Esophagus muscularis mucosa (tissue), 3 donors: ENCODE data around the gene MYH7B.

Source experiments
- CTCF ChIP-seq, 3 experiments: fragments of 200-600 bp in 2 of 3; fragments of 450-650 bp in 1 of 3; sonication (generic) in 2 of 3; IDR thresholded peaks; one replicate each; pipeline ENCODE4 v1.5.1; 2017 to 2019; ENCODE audit warnings: antibody characterized with exemption in 3 of 3, mild to moderate bottlenecking in 2 of 3, moderate library complexity in 1 of 3
- POLR2A ChIP-seq: fragments of 450-650 bp; IDR thresholded peaks from one replicate; pipeline ENCODE4 v1.6.1; 2017; ENCODE audit warnings: antibody characterized with exemption, moderate library complexity, mild to moderate bottlenecking, low read depth
- POLR2AphosphoS5 ChIP-seq, 2 donors: sonication (generic); formaldehyde crosslinking; IDR thresholded peaks; one replicate each; pipeline ENCODE4 v1.6.1; 2017; ENCODE audit warnings: antibody characterized with exemption in 2 of 2

GRCh38 chr20:34970193-34970840 is 14.6 kb downstream of the MYH7B start:
- TF ChIP-seq CTCF (IDR thresholded peaks at IDR 0.05), result no peak
- no peak for TF ChIP-seq POLR2A
- TF ChIP-seq POLR2AphosphoS5 (IDR thresholded peaks at IDR 0.05), result no peak
